Left ventricle myocardium inferior (tissue), 1 donor: Measurements from ENCODE around the gene PRRX2. TPM values are rescaled to one million over a fixed set of nuclear protein-coding genes. Genes with fewer than 3 reads are reported as not detected.
A peak's percentile ranks its signal among the peaks of the same experiment; 100 is the strongest.

Experiments used
- DNase-seq: peaks from one replicate; pipeline ENCODE4 v3.0.0-alpha.2; 2020
- H3K27ac ChIP-seq: fragments of 200-600 bp; replicated peaks from 2 replicates; pipeline ENCODE4 v1.8.0; 2021
- H3K27me3 ChIP-seq: fragments of 200-600 bp; 2 replicates; pipeline ENCODE4 v1.8.0; 2021; ENCODE audit warnings: low read depth
- H3K36me3 ChIP-seq: fragments of 200-600 bp; 2 replicates; pipeline ENCODE4 v1.8.0; 2021
- H3K4me1 ChIP-seq: fragments of 200-600 bp; 2 replicates; pipeline ENCODE4 v1.8.0; 2021
- H3K4me3 ChIP-seq: fragments of 200-600 bp; 2 replicates; pipeline ENCODE4 v1.8.0; 2021; ENCODE audit warnings: mild to moderate bottlenecking, moderate library complexity
- H3K9me3 ChIP-seq: fragments of 200-600 bp; replicated peaks from 2 replicates; pipeline ENCODE4 v1.8.0; 2021
- CTCF ChIP-seq: fragments of 200-600 bp; IDR thresholded peaks from 2 replicates; pipeline ENCODE4 v1.8.0; 2021; ENCODE audit warnings: antibody characterized with exemption, mild to moderate bottlenecking, borderline replicate concordance
- intact Hi-C: fragments of 100-400 bp; cut with micrococcal nuclease; formaldehyde crosslinking; loops from one replicate; pipeline ENCODE4 v1.11.0; 2022
- total RNA-seq: library from RNA; stranded (reverse); fragmentation: NEBNext Ultra II Directional; extraction: Animal tissue kit (Norgen Biotek cat#: 25700); gene quantifications from one replicate; pipeline ENCODE4 v1.2.1, GENCODE V29; 2021
- donor health status: DM: no; HTN: yes; CAD: no; lungs with severe emphysema.

PRRX2 gene
- total RNA-seq, 1 donor from 2014 or later = 0.85 TPM

- no peak for DNase-seq
- Histone ChIP-seq H3K9me3 (no peaks in the 10 kb centered on the region), H3K27me3 (no peaks in the 10 kb centered on the region), H3K27ac (no peak overlapping the region), H3K4me3 (no peak overlapping the region), H3K4me1 (peaks cover 10% of the 10 kb centered on the region), H3K36me3 (no peaks in the 10 kb centered on the region)
- intact Hi-C loops = no loop called here
- no peak for TF ChIP-seq CTCF
These were observed 44.7 kb downstream of the PRRX2 start for GRCh38 chr9:129710169-129710453.

GRCh38 chr9:129712634-129713401, 47.4 kb downstream of the PRRX2 start:
- H3K4me3 ChIP-seq = peak overlapping the region; percentile 24

GRCh38 chr9:129713402-129713679, 47.9 kb downstream of the PRRX2 start:
- Histone ChIP-seq H3K36me3 (no peaks in the 10 kb centered on the region), H3K9me3 (no peaks in the 10 kb centered on the region), H3K4me1 (peaks cover 17% of the 10 kb centered on the region), H3K27me3 (no peaks in the 10 kb centered on the region), H3K4me3 (no peak overlapping the region), H3K27ac (no peak overlapping the region)
- no peak for TF ChIP-seq CTCF
- intact Hi-C loops = no loop called here
- no peak for DNase-seq

More at GRCh38 chr9:129712634-129713401, 47.4 kb downstream of the PRRX2 start:
- Histone ChIP-seq H3K36me3 (no peaks in the 10 kb centered on the region), H3K27me3 (no peaks in the 10 kb centered on the region), H3K27ac (peak overlapping the region; percentile 38), H3K4me1 (peaks cover 17% of the 10 kb centered on the region), H3K9me3 (no peaks in the 10 kb centered on the region)
- TF ChIP-seq CTCF = no peak
- no peak for DNase-seq
- intact Hi-C loops = no loop called here

GRCh38 chr9:129714511-129715061, 49.1 kb downstream of the PRRX2 start:
- TF ChIP-seq CTCF = no peak
- DNase-seq = no peak
- H3K36me3 ChIP-seq = no peaks in the 10 kb centered on the region
- peaks cover 17% of the 10 kb centered on the region for H3K4me1 ChIP-seq
- H3K27me3 ChIP-seq = peaks cover 7% of the 10 kb centered on the region
- no peaks in the 10 kb centered on the region for H3K9me3 ChIP-seq
- intact Hi-C loops = no loop called here
- no peak overlapping the region for H3K27ac ChIP-seq
- H3K4me3 ChIP-seq = no peak overlapping the region

- H3K4me1 ChIP-seq = peaks cover 17% of the 10 kb centered on the region
- no peak for TF ChIP-seq CTCF
- intact Hi-C loops = no loop called here
- no peak overlapping the region for H3K4me3 ChIP-seq
- H3K27ac ChIP-seq = no peak overlapping the region
- H3K9me3 ChIP-seq = no peaks in the 10 kb centered on the region
- peaks cover 15% of the 10 kb centered on the region for H3K27me3 ChIP-seq
- no peaks in the 10 kb centered on the region for H3K36me3 ChIP-seq
- no peak for DNase-seq
These were observed 50.6 kb downstream of the PRRX2 start for GRCh38 chr9:129716091-129716490.
